K562 (cell line): ENCODE data around the gene HEPHL1.

Source experiments
- CLOCK ChIP-seq: fragments of 250-450 bp; sonication (Bioruptor Pico); IDR thresholded peaks from 2 replicates; pipeline ENCODE4 v1.4.0; 2020; ENCODE audit warnings: mild to moderate bottlenecking, moderate library complexity, borderline replicate concordance
- E2F8 ChIP-seq: fragments of 450-650 bp; IDR thresholded peaks from 2 replicates; pipeline ENCODE4 v1.7.1; 2018; ENCODE audit warnings: mild to moderate bottlenecking, low read depth; ENCODE audit not compliant: partially characterized antibody
- EZH2 ChIP-seq: IDR thresholded peaks from 2 replicates; pipeline ENCODE4 v1.6.1; 2012; ENCODE audit warnings: low read depth, mild to moderate bottlenecking, inconsistent platforms, low read length, borderline replicate concordance
- JUN ChIP-seq, 2 experiments: sonication (generic) in 1 of 2; formaldehyde crosslinking in 1 of 2; IDR thresholded peaks; 2 replicates each; pipeline versions ENCODE4 v1.6.1 to v1.8.0; 2012 to 2022; ENCODE audit warnings: borderline replicate concordance in 2 of 2, mild to moderate bottlenecking in 2 of 2, improper control_type of control experiment in 1 of 2, low read depth in 1 of 2, low read length in 1 of 2, missing genetic modification reagents in 1 of 2
- NKRF ChIP-seq: fragments of 450-650 bp; IDR thresholded peaks from 2 replicates; pipeline ENCODE4 v1.6.1; 2016; ENCODE audit warnings: borderline replicate concordance
- POLR2A ChIP-seq: fragments of 450-650 bp; conservative IDR thresholded peaks from 2 replicates; pipeline ENCODE4 v1.6.1; 2016
- RBM17 ChIP-seq: fragments of 200-400 bp; formaldehyde crosslinking; IDR thresholded peaks from 2 replicates; pipeline ENCODE4 v1.6.1; 2017; ENCODE audit warnings: low read depth, mild to moderate bottlenecking, low read length, borderline replicate concordance
- SP2 ChIP-seq: IDR thresholded peaks from 2 replicates; pipeline ENCODE4 v1.6.1; 2011; ENCODE audit warnings: mild to moderate bottlenecking, low read depth, low read length, moderate library complexity; ENCODE audit not compliant: poor library complexity, severe bottlenecking; ENCODE audit errors: extremely low read depth
- ZNF24 ChIP-seq: fragments of 450-650 bp; IDR thresholded peaks from 2 replicates; pipeline ENCODE4 v1.6.1; 2016
- ZNF76 ChIP-seq: fragments of 250-450 bp; sonication (Bioruptor Pico); IDR thresholded peaks from 2 replicates; pipeline ENCODE4 v1.4.0; 2020; ENCODE audit warnings: mild to moderate bottlenecking, moderate library complexity, borderline replicate concordance
- TF ChIP-seq, protein P1 (sequence below): sonication (generic); formaldehyde crosslinking; IDR thresholded peaks from 2 replicates; pipeline ENCODE4 v1.8.0; 2023; ENCODE audit warnings: mild to moderate bottlenecking, missing genetic modification reagents
- TF ChIP-seq, protein P2 (sequence below): fragments of 250-450 bp; sonication (Bioruptor Pico); IDR thresholded peaks from 2 replicates; pipeline ENCODE4 v1.5.0; 2020; ENCODE audit warnings: mild to moderate bottlenecking, borderline replicate concordance
- TF ChIP-seq, protein P3 (sequence below): sonication (generic); formaldehyde crosslinking; IDR thresholded peaks from 2 replicates; pipeline ENCODE4 v1.8.0; 2022; ENCODE audit warnings: mild to moderate bottlenecking, low read depth, missing genetic modification reagents

GRCh38 chr11:94032066-94032465 lies 10.9 kb downstream of the HEPHL1 start:
- no peak for TF ChIP-seq ZNF76
- no peak for TF ChIP-seq ZNF24
- no peak for TF ChIP-seq POLR2A
- TF ChIP-seq EZH2: no peak
- TF ChIP-seq, protein P1, sequence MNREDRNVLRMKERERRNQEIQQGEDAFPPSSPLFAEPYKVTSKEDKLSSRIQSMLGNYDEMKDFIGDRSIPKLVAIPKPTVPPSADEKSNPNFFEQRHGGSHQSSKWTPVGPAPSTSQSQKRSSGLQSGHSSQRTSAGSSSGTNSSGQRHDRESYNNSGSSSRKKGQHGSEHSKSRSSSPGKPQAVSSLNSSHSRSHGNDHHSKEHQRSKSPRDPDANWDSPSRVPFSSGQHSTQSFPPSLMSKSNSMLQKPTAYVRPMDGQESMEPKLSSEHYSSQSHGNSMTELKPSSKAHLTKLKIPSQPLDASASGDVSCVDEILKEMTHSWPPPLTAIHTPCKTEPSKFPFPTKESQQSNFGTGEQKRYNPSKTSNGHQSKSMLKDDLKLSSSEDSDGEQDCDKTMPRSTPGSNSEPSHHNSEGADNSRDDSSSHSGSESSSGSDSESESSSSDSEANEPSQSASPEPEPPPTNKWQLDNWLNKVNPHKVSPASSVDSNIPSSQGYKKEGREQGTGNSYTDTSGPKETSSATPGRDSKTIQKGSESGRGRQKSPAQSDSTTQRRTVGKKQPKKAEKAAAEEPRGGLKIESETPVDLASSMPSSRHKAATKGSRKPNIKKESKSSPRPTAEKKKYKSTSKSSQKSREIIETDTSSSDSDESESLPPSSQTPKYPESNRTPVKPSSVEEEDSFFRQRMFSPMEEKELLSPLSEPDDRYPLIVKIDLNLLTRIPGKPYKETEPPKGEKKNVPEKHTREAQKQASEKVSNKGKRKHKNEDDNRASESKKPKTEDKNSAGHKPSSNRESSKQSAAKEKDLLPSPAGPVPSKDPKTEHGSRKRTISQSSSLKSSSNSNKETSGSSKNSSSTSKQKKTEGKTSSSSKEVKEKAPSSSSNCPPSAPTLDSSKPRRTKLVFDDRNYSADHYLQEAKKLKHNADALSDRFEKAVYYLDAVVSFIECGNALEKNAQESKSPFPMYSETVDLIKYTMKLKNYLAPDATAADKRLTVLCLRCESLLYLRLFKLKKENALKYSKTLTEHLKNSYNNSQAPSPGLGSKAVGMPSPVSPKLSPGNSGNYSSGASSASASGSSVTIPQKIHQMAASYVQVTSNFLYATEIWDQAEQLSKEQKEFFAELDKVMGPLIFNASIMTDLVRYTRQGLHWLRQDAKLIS: no peak
- TF ChIP-seq, protein P2, sequence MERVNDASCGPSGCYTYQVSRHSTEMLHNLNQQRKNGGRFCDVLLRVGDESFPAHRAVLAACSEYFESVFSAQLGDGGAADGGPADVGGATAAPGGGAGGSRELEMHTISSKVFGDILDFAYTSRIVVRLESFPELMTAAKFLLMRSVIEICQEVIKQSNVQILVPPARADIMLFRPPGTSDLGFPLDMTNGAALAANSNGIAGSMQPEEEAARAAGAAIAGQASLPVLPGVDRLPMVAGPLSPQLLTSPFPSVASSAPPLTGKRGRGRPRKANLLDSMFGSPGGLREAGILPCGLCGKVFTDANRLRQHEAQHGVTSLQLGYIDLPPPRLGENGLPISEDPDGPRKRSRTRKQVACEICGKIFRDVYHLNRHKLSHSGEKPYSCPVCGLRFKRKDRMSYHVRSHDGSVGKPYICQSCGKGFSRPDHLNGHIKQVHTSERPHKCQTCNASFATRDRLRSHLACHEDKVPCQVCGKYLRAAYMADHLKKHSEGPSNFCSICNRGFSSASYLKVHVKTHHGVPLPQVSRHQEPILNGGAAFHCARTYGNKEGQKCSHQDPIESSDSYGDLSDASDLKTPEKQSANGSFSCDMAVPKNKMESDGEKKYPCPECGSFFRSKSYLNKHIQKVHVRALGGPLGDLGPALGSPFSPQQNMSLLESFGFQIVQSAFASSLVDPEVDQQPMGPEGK (CRISPR knock-in tag): no peak
- TF ChIP-seq SP2: no peak
- no peak for TF ChIP-seq CLOCK (CRISPR knock-in tag)
- no peak for TF ChIP-seq RBM17
- TF ChIP-seq, protein P3, sequence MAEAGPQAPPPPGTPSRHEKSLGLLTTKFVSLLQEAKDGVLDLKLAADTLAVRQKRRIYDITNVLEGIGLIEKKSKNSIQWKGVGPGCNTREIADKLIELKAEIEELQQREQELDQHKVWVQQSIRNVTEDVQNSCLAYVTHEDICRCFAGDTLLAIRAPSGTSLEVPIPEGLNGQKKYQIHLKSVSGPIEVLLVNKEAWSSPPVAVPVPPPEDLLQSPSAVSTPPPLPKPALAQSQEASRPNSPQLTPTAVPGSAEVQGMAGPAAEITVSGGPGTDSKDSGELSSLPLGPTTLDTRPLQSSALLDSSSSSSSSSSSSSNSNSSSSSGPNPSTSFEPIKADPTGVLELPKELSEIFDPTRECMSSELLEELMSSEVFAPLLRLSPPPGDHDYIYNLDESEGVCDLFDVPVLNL (CRISPR knock-in tag): no peak
- no peak for TF ChIP-seq NKRF
- no peak for TF ChIP-seq E2F8
- no peak for TF ChIP-seq JUN (IDR thresholded peaks at IDR 0.05; ENCODE audit: borderline replicate concordance, low read depth, low read length)
- TF ChIP-seq JUN (CRISPR knock-in tag; IDR thresholded peaks at IDR 0.05; ENCODE audit: borderline replicate concordance): no peak
